ENCODE data around the gene PLEKHG7. TPM values are rescaled to one million over a fixed set of nuclear protein-coding genes. Genes with fewer than 3 reads are reported as not detected.
"Not testable (repeated sequence)": the region's sequence is repeated elsewhere in the genome, so short reads cannot be mapped to it uniquely, and the experiment has no call there.

PLEKHG7 gene
- not detected in 2 replicates for total RNA-seq (2014; rRNA removed; shearing (Covaris generic))
- not detected in 2 replicates for polyA plus RNA-seq (2016; fragmentation: Nextera tagmentation; extraction: Ambion mirVana)

DNA sequence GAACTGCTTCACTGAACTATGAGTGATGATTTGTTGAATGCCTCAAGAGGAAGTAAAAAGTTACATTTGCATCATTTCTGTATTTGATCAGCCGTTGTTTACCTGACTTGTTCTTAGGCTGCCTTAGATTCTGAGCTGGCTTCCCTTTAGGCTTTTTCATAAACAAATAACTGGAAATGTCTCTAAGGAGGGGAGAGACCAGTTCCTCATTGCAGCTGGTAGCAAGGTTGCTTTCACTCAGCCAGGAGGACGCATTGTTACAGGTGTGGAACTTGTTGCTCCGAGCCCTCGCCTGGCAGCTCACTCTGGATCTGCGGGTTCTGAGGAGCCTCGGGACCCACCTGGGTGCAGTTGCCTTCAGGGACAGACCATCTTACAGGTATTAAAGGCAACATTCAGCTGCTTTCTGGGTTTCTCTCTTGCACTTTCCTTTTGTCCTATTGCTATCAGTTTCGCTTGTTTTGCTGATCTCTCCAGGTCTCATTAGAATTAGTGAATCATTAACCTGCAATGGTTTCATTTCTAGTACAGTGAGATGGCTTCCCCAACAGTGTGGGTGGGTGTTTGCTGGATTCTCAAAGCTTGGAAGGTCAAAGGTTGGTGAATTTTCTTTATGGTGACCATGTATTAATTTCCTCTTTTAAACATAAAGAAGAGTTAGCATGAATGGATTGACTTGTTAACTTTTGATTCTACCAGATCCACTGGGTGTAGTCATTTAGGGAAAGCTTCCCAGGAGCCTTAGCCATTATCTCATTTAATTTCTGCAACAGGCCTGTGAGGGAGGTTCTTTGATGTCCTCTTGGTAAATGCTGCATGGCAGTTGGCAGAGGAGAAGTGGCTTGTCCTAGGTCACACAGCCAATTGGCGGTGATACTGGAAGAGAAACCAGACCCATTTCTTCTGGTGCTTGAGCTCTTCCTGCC lies at the start of gene PLEKHG7:
TSS of gene PLEKHG7 (plus strand) at position 236 of the 926 bp plus-strand sequence. CDS start 3,643 bp downstream, outside the sequence.
- no peak within 1 kb of the TSS for H3K9ac ChIP-seq
- H3K79me2 ChIP-seq (ENCODE audit: insufficient read depth) = no peaks in the 10 kb centered on the region
- no peaks in the 10 kb centered on the region for H3K36me3 ChIP-seq (ENCODE audit: low read depth)
- 0 out of 2 replicates have a peak, but pooled peaks cover 4% of the 10 kb centered on the region for H3K27me3 ChIP-seq (replicated peaks; ENCODE audit: insufficient read depth)
- no peak within 1 kb of the TSS for H2AFZ ChIP-seq
- no peaks in the 10 kb centered on the region for H4K20me1 ChIP-seq (ENCODE audit: insufficient read depth)
- H3K9me2 ChIP-seq (ENCODE audit: insufficient read depth) = no peaks in the 10 kb centered on the region
- H3K4me3 ChIP-seq = no peak within 1 kb of the TSS
- H3F3A ChIP-seq (ENCODE audit: insufficient read depth) = no peaks in the 10 kb centered on the region
- in situ Hi-C loops (cut with MboI) = no loop called here
- H3K27ac ChIP-seq = no peak within 1 kb of the TSS
- WGBS, 2 experiments (ENCODE audit: low coverage in 1 of 2, low lambda C conversion rate in 2 of 2, missing lambda C conversion rate in 2 of 2) = 77 to 78% methylated on average over 8 of the region's 8 CpGs
- no peak for DNase-seq
- TF ChIP-seq EZH2phosphoT487 (IDR thresholded peaks at IDR 0.05; ENCODE audit: insufficient read depth, low read depth) (no peak), EZH2 (IDR thresholded peaks at IDR 0.05; ENCODE audit: insufficient read depth, poor library complexity, severe bottlenecking) (no peak)
- no peaks in the 10 kb centered on the region for H3K9me3 ChIP-seq (ENCODE audit: low read depth)
- H3K4me1 ChIP-seq (ENCODE audit: insufficient read depth) = no peaks in the 10 kb centered on the region
- no peak within 1 kb of the TSS for H3K4me2 ChIP-seq (ENCODE audit: unreplicated experiment)

GRCh38 chr12:92654256-92654655 lies 48.5 kb upstream of the PLEKHG7 start:
- peaks cover 14% of the 10 kb centered on the region for H3F3A ChIP-seq (ENCODE audit: insufficient read depth)
- H4K20me1 ChIP-seq (ENCODE audit: insufficient read depth); in situ Hi-C loops (cut with MboI); H2AFZ ChIP-seq; H3K4me3 ChIP-seq; H3K9me2 ChIP-seq (ENCODE audit: insufficient read depth); H3K79me2 ChIP-seq (ENCODE audit: insufficient read depth); DNase-seq; H3K36me3 ChIP-seq (ENCODE audit: low read depth); H3K9me3 ChIP-seq (ENCODE audit: low read depth); H3K4me2 ChIP-seq (ENCODE audit: unreplicated experiment); H3K9ac ChIP-seq; H3K27me3 ChIP-seq (replicated peaks; ENCODE audit: insufficient read depth): not testable (repeated sequence)
- H3K4me1 ChIP-seq (ENCODE audit: insufficient read depth) = peaks cover 20% of the 10 kb centered on the region
- peak overlapping the region; percentile 55 for H3K27ac ChIP-seq
- 95% methylated on average over 4 of the region's 4 CpGs for WGBS, 2 experiments (ENCODE audit: low coverage in 1 of 2, low lambda C conversion rate in 2 of 2, missing lambda C conversion rate in 2 of 2)

DNA sequence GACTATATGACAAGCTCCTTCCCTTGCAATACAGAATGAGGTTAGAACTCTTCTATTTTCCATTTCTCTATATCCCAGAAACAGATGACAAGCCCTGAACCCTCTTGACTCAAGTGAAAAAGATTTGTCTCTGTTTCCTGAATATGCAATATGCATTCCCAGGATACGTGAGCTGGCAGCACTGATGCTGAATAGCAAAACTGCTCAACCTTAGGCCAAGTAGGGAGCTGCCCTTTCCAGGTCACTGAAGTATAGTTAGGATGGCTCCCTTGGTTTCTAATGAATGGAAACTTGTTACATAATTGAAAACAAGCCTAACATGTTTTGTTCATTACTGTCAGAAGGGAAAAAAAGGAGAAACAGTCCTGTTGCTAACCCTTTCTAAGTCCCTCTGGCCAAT lies 47.9 kb upstream of the PLEKHG7 start:
- Histone ChIP-seq H3K9me2 (ENCODE audit: insufficient read depth) (no peaks in the 10 kb centered on the region), H3K4me3 (no peak overlapping the region), H3K4me2 (ENCODE audit: unreplicated experiment) (peak overlapping the region; percentile 10), H4K20me1 (ENCODE audit: insufficient read depth) (no peaks in the 10 kb centered on the region), H2AFZ (peak overlapping the region; percentile 38; the same call in 1 of the 2 replicates), H3K9ac (no peak overlapping the region), H3K9me3 (ENCODE audit: low read depth) (no peaks in the 10 kb centered on the region), H3K27me3 (replicated peaks; ENCODE audit: insufficient read depth) (no peaks in the 10 kb centered on the region), H3K79me2 (ENCODE audit: insufficient read depth) (no peaks in the 10 kb centered on the region), H3K27ac (peak overlapping the region; percentile 55), H3F3A (ENCODE audit: insufficient read depth) (peaks cover 8% of the 10 kb centered on the region; the same call in 1 of the 2 replicates), H3K4me1 (ENCODE audit: insufficient read depth) (peaks cover 15% of the 10 kb centered on the region), H3K36me3 (ENCODE audit: low read depth) (no peaks in the 10 kb centered on the region)
- no peak for TF ChIP-seq EZH2phosphoT487 (IDR thresholded peaks at IDR 0.05; ENCODE audit: insufficient read depth, low read depth)
- TF ChIP-seq EZH2 (IDR thresholded peaks at IDR 0.05; ENCODE audit: insufficient read depth, poor library complexity, severe bottlenecking) = no peak
- peak; percentile 86 for DNase-seq
- in situ Hi-C loops (cut with MboI) = no loop called here
- 9 to 17% methylated on average over 1 of the region's 1 CpG for WGBS, 2 experiments (ENCODE audit: low coverage in 1 of 2, low lambda C conversion rate in 2 of 2, missing lambda C conversion rate in 2 of 2)

DNA sequence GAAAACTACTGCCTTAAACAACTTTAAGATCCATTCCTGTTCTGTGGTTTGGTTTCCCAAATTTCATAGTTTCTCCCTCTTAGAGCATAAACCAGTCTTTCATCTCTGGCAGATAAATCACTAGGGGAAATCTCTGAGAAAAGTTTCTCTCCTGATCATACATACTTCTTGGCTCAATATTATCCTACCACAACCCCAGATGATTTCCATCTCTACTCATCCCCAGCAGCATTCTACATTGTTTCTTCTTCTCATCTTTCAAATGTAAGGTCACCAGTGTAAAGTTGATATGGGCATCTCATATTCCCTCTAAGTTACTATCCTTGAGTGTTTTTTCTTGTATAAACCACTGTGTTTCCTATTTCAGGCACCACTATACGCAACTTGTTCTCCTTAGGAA lies 45.9 kb upstream of the PLEKHG7 start:
- H3K4me1 ChIP-seq (ENCODE audit: insufficient read depth) = peaks cover 15% of the 10 kb centered on the region
- H3K9ac ChIP-seq = no peak overlapping the region
- H3K79me2 ChIP-seq (ENCODE audit: insufficient read depth) = no peaks in the 10 kb centered on the region
- no peak overlapping the region for H2AFZ ChIP-seq
- no peaks in the 10 kb centered on the region for H3K36me3 ChIP-seq (ENCODE audit: low read depth)
- peaks cover 8% of the 10 kb centered on the region; the same call in 1 of the 2 replicates for H3F3A ChIP-seq (ENCODE audit: insufficient read depth)
- no peak overlapping the region for H3K27ac ChIP-seq
- H3K9me3 ChIP-seq (ENCODE audit: low read depth) = no peaks in the 10 kb centered on the region
- H4K20me1 ChIP-seq (ENCODE audit: insufficient read depth) = no peaks in the 10 kb centered on the region
- H3K9me2 ChIP-seq (ENCODE audit: insufficient read depth) = no peaks in the 10 kb centered on the region
- TF ChIP-seq EZH2 (IDR thresholded peaks at IDR 0.05; ENCODE audit: insufficient read depth, poor library complexity, severe bottlenecking) = no peak
- TF ChIP-seq EZH2phosphoT487 (IDR thresholded peaks at IDR 0.05; ENCODE audit: insufficient read depth, low read depth) = no peak
- no peak for DNase-seq
- in situ Hi-C loops (cut with MboI) = no loop called here
- H3K27me3 ChIP-seq (replicated peaks; ENCODE audit: insufficient read depth) = no peaks in the 10 kb centered on the region
- H3K4me2 ChIP-seq (ENCODE audit: unreplicated experiment) = no peak overlapping the region
- 94 to 95% methylated on average over 1 of the region's 1 CpG for WGBS, 2 experiments (ENCODE audit: low coverage in 1 of 2, low lambda C conversion rate in 2 of 2, missing lambda C conversion rate in 2 of 2)
- H3K4me3 ChIP-seq = no peak overlapping the region

Measured in GM23248 (cell line).